DLD1 (cell line): ENCODE data around the gene ZNF217.

Experiments used
- in situ Hi-C: cut with HindIII; loops from 2 replicates; pipeline ENCODE4 v1.10.0; 2017; ENCODE audit warnings: low sequenced_read_pairs

ZNF217 gene

GRCh38 chr20:53622247-53623133 is 28.9 kb upstream of the ZNF217 start:
- in situ Hi-C loops, result loop anchor here (25.0 kb wide), 1 partner anchor 290 kb away; no protein-coding TSS in a partner anchor

GRCh38 chr20:53621482-53622246 is 28.0 kb upstream of the ZNF217 start:
- in situ Hi-C loops, result loop anchor here (25.0 kb wide), 1 partner anchor 291 kb away; no protein-coding TSS in a partner anchor

GRCh38 chr20:53618490-53619000 is 24.9 kb upstream of the ZNF217 start:
- in situ Hi-C loops, result loop anchor here (25.0 kb wide), 1 partner anchor 294 kb away; no protein-coding TSS in a partner anchor

GRCh38 chr20:53617791-53618489 is 24.3 kb upstream of the ZNF217 start:
- in situ Hi-C loops, result loop anchor here (25.0 kb wide), 1 partner anchor 294 kb away; no protein-coding TSS in a partner anchor

GRCh38 chr20:53616489-53616888 is 22.9 kb upstream of the ZNF217 start:
- in situ Hi-C loops, result loop anchor here (25.0 kb wide), 1 partner anchor 296 kb away; no protein-coding TSS in a partner anchor

GRCh38 chr20:53613748-53614147 is 20.1 kb upstream of the ZNF217 start:
- in situ Hi-C loops, result loop anchor here (25.0 kb wide), 1 partner anchor 299 kb away; no protein-coding TSS in a partner anchor

- in situ Hi-C loops, result loop anchor here (25.0 kb wide), 1 partner anchor 300 kb away; no protein-coding TSS in a partner anchor
Measured at GRCh38 chr20:53612289-53612688, 18.6 kb upstream of the ZNF217 start.

GRCh38 chr20:53611449-53611894 is 17.8 kb upstream of the ZNF217 start:
- in situ Hi-C loops, result loop anchor here (25.0 kb wide), 1 partner anchor 301 kb away; no protein-coding TSS in a partner anchor

GRCh38 chr20:53609491-53610445 is 16.1 kb upstream of the ZNF217 start:
- in situ Hi-C loops, result loop anchor here (25.0 kb wide), 1 partner anchor 303 kb away; no protein-coding TSS in a partner anchor

GRCh38 chr20:53608456-53609452 is 15.1 kb upstream of the ZNF217 start:
- in situ Hi-C loops, result loop anchor here (25.0 kb wide), 1 partner anchor 304 kb away; no protein-coding TSS in a partner anchor

GRCh38 chr20:53608071-53608455 is 14.4 kb upstream of the ZNF217 start:
- in situ Hi-C loops, result loop anchor here (25.0 kb wide), 1 partner anchor 304 kb away; no protein-coding TSS in a partner anchor

- in situ Hi-C loops, result loop anchor here (25.0 kb wide), 1 partner anchor 306 kb away; no protein-coding TSS in a partner anchor
Measured at GRCh38 chr20:53606364-53606985, 12.8 kb upstream of the ZNF217 start.

GRCh38 chr20:53605401-53605800 is 11.8 kb upstream of the ZNF217 start:
- in situ Hi-C loops, result loop anchor here (25.0 kb wide), 1 partner anchor 307 kb away; no protein-coding TSS in a partner anchor

GRCh38 chr20:53604846-53605245 is 11.2 kb upstream of the ZNF217 start:
- in situ Hi-C loops, result loop anchor here (25.0 kb wide), 1 partner anchor 307 kb away; no protein-coding TSS in a partner anchor

GRCh38 chr20:53602661-53603060 is 9.0 kb upstream of the ZNF217 start:
- in situ Hi-C loops, result loop anchor here (25.0 kb wide), 1 partner anchor 310 kb away; no protein-coding TSS in a partner anchor

- in situ Hi-C loops, result loop anchor here (25.0 kb wide), 1 partner anchor 312 kb away; no protein-coding TSS in a partner anchor
Measured at GRCh38 chr20:53599910-53600632, 6.4 kb upstream of the ZNF217 start.
